Motor neuron (in vitro differentiated cells): Measurements from ENCODE around the gene RSU1. TPM values are rescaled to one million over a fixed set of nuclear protein-coding genes. Genes with fewer than 3 reads are reported as not detected.
A peak's percentile ranks its signal among the peaks of the same experiment; 100 is the strongest.
"Not testable (repeated sequence)": the region's sequence is repeated elsewhere in the genome, so short reads cannot be mapped to it uniquely, and the experiment has no call there.

Experiments
- ATAC-seq, 8 experiments: fragments of 200-7000 bp; cut with Tn5 transposase; replicated peaks in 6 of 8; 2 replicates each; pipeline ENCODE4 v1.8.0; 2021; ENCODE audit warnings: mild to moderate bottlenecking in 8 of 8, moderate library complexity in 8 of 8
- H3K27ac ChIP-seq, 2 donors: fragments of 250-450 bp; sonication (Bioruptor Pico); 2 replicates each; pipeline ENCODE4 v1.9.0; 2021; ENCODE audit warnings: antibody characterized with exemption in 2 of 2, mild to moderate bottlenecking in 2 of 2, moderate library complexity in 1 of 2
- H3K4me1 ChIP-seq, 2 donors: fragments of 250-450 bp; sonication (Bioruptor Pico); replicated peaks in 1 of 2; 2 replicates each; pipeline ENCODE4 v1.6.1; 2021; ENCODE audit warnings: antibody characterized with exemption in 2 of 2, mild to moderate bottlenecking in 2 of 2, moderate library complexity in 1 of 2
- H3K4me3 ChIP-seq, 5 donors: fragments of 250-450 bp; sonication (Bioruptor Pico); 2 replicates each; pipeline ENCODE4 v1.9.0; 2021; ENCODE audit warnings: antibody characterized with exemption in 5 of 5, mild to moderate bottlenecking in 5 of 5, moderate library complexity in 4 of 5
- WGBS, 10 experiments: fragments of 450-650 bp; shearing (Covaris generic); methylation state at CpG; one replicate each; pipeline ENCODE4 v1.0.0; 2022; 5-methylcytosine and 5-hydroxymethylcytosine counted together
- in situ Hi-C, 9 experiments: fragments of 400-800 bp; cut with MboI; loops; one replicate each; pipeline ENCODE4 v1.15.0; 2021; ENCODE audit warnings: low sequenced_read_pairs in 9 of 9, low pct_unique_long_range_greater_than_20kb in 2 of 9; ENCODE audit not compliant: unreplicated experiment in 9 of 9
- total RNA-seq, 8 experiments: library from RNA; unstranded; fragments of 300-600 nt; gene quantifications; 2 replicates each; pipeline versions ENCODE4 v1.2.3 to v1.2.4, GENCODE V29; 2022

RSU1 gene
- total RNA-seq, 8 experiments from 2014 or later, result 20.9 to 55.9 (median 35.0) TPM

DNA sequence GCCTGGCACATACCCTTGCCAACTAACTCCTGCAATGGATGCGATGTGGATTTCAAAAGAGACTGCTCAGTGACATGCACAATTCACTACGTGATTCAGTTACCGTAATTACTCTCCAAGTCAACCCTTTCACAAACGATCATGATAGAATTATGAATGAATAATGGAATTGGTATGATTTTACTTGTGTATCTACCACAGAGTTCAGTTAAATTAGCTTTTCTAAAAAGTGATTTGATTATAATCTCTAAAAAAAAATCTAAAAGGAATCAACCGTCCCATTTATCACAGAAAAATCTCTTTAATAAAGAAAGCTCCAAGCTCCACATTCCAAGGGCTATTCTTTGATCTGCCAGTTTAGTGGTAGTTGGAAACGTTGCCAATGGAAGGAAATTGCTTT, 30.4 kb upstream of the RSU1 start:
- 28 to 90% (median 81%) methylated on average over 1 to 6 of the region's 6 CpGs; no CpG with 5 or more reads in 1 of the 10 experiments for WGBS, 10 experiments
- Histone ChIP-seq H3K4me1 (no peaks in the 10 kb centered on the region), H3K27ac (no peak overlapping the region), H3K4me3 (no peak overlapping the region)
- in situ Hi-C loops, result loop anchor here (10.0 to 25.0 kb wide), 3 partner anchors 407 to 590 kb away; no protein-coding TSS in a partner anchor
- no peak for ATAC-seq

DNA sequence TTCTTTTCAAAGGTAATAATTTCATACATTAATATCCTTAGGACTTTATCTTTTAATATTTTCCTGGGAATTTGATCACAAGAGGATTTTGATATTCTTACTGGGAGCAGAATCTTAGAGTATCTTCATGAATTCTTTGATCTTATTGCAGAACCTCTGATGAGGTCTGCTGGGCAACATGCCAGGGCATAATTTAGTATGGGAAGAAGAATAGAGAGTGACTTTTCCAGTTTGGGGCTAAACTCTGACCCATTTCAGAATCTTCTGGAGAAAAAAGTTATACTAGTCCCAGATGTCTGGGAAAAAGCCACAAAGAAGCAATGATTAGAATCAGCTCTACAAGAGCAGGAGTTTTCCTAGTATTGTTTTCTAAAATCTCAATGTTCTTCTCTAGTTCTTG, 28.0 kb upstream of the RSU1 start:
- ATAC-seq, result peak in 1 of 8 experiments; percentile 20
- in situ Hi-C loops, result loop anchor here (10.0 to 25.0 kb wide), 3 partner anchors 410 to 592 kb away; no protein-coding TSS in a partner anchor
- Histone ChIP-seq H3K4me3 (no peak overlapping the region), H3K27ac (no peak overlapping the region), H3K4me1 (no peaks in the 10 kb centered on the region)

DNA sequence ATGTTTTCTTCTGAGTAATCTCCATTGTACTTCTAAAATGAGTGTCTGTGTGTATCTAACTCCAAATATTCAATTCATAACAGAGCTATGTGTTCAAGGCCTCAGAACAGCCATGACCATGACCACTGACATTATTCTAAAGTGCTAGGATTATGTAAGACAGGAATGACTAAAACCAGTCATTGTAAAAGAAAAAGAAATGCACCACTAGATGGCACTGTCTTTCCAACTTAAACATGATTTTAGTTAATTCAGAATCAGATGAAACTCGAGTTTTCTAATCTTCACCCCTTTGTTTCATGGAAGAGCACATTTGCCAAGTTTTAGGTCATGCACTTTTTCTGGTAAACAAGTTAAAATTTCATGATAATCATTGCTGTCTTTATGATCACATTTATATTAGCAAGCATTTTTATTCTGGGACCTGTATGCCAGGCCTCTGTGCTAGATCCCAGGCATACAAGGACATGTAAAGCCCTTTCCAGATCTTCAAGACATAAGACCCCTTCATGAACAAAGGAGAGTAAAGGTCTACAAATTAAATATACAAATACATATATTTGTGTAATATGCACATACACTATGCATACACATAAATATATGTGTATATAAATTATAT, 26.1 kb upstream of the RSU1 start:
- Histone ChIP-seq H3K27ac (no peak overlapping the region), H3K4me3 (no peak overlapping the region), H3K4me1 (no peaks in the 10 kb centered on the region)
- peak; percentile 25 to 85 (median 56) for ATAC-seq
- 0 to 17% (median 0%) methylated on average over 1 of the region's 1 CpG; no CpG with 5 or more reads in 2 of the 10 experiments for WGBS, 10 experiments
- in situ Hi-C loops, result loop anchor here (10.0 to 25.0 kb wide), 3 partner anchors 411 to 594 kb away; no protein-coding TSS in a partner anchor

DNA sequence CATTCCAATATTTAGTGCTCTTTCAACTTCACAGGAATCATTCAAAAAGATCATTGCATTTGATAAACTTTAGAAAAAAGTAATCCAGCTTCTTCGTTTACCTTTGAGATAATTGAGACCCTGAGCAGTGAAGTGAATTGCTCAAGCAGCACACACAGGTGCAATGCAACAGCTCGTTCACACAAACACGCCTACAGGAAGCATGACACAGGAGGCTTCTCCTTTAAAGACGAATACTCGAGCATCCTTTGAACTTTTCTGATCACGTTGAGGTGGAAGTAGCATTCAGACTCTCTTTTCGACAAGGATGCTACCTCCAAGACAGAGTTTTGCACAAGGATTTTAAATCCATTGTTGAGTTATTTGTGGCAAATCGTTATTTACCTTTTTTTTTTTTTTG, 18.0 kb upstream of the RSU1 start:
- H3K4me3 ChIP-seq, result no peak overlapping the region
- no peaks in the 10 kb centered on the region for H3K4me1 ChIP-seq
- no peak overlapping the region for H3K27ac ChIP-seq
- ATAC-seq, result no peak
- in situ Hi-C loops, result loop anchor here (25.0 kb wide), 2 partner anchors 427 to 602 kb away; no protein-coding TSS in a partner anchor
- 58 to 90% (median 71%) methylated on average over 1 to 8 of the region's 8 CpGs; no CpG with 5 or more reads in 2 of the 10 experiments for WGBS, 10 experiments

DNA sequence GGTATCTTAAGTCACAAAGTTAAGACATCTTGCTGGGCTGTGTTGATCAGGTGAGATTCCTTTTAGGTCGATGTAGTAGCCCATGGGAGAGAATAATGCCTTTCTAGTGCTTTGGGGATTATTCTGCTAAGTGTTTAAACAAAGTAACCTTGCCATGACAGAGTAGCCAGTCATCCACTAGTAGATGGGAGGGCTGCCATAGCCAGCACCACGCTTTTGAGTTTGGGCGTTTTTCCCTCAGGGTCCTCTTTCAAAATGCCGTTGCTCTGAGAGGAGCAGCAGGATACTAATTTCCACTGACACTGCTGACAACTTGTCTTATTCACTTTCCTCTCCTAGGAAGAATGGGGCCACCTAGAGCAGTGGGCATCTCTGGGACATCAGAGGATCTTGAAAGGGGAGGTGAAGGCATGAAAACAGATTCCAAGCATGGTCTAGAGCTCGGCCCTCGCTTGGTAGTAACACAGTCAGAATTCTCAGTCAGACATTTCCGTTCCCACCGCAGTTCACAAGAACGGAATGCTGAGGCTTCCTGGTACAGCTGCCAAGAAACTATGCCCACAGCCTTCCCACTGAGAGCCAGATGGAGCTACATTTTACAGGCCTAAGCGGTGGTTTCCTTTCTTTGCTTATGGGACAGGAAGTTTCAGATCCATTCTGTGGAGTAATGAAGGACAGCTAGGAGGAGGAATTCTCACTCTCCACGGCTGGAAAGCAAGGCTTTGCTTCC, 15.3 kb upstream of the RSU1 start:
- in situ Hi-C loops, result loop anchor here (25.0 kb wide), 2 partner anchors 430 to 605 kb away; no protein-coding TSS in a partner anchor
- H3K4me3 ChIP-seq, result no peak overlapping the region
- 14 to 93% (median 66%) methylated on average over 2 to 10 of the region's 11 CpGs; no CpG with 5 or more reads in 1 of the 10 experiments for WGBS, 10 experiments
- ATAC-seq, result peak in 3 of 8 experiments; percentile 30 to 67 (median 63)
- H3K4me1 ChIP-seq, result no peaks in the 10 kb centered on the region
- H3K27ac ChIP-seq, result no peak overlapping the region

DNA sequence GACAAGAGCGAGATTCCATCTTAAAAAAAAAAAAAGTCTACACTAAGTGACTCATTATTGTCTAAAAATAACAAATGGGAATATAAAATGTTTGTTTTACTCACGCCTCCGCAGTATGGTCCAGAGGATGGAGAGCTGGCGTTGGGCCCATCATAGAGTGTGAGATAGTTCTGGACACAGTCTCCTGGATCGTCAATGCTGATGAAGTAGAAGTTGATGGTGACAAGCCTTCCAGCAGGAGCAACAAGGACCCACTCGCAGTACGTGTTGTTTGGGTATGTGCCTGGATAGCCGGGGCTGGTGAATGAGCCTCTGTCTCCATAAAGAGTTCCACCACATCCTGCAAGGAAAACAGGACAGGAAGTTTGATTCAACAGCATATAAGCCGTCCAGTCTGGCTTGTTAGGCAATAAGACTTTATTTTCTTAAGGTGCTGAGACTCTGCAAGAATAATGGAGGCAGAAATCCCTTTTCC, 11.5 kb upstream of the RSU1 start:
- Histone ChIP-seq H3K27ac (no peak overlapping the region), H3K4me1 (no peaks in the 10 kb centered on the region), H3K4me3 (no peak overlapping the region)
- in situ Hi-C loops, result loop anchor here (25.0 kb wide), 2 partner anchors 434 to 609 kb away; no protein-coding TSS in a partner anchor
- 2 to 100% (median 94%) methylated on average over 1 to 8 of the region's 9 CpGs; no CpG with 5 or more reads in 1 of the 10 experiments for WGBS, 10 experiments
- ATAC-seq, result peak in 2 of 8 experiments; percentile 44 to 59

DNA sequence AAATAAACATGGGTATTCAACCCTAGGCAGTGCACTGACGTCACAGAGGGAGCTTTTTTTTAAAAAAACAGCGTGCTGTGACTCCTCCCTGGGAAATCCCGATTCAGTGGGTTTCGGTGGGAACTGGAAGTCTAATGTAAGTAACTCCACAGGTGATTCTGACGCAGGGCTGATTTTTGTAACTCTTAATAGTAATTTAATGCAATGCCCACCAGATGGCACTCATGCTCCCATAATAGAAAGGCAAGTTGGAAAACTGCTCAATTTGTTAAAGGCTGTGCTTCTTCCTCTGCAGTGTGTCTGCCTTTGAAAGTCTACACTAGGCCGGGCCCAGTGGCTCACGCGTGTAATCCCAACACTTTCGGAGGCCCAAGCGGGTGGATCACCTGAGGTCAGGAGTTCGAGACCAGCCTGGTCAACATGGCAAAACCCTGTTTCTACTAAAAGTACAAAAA, 10.9 kb upstream of the RSU1 start:
- peak; percentile 60 to 83 (median 67) for ATAC-seq
- H3K27ac ChIP-seq, result no peak overlapping the region
- in situ Hi-C loops, result loop anchor here (25.0 kb wide), 2 partner anchors 434 to 609 kb away; no protein-coding TSS in a partner anchor
- 0 to 25% (median 5%) methylated on average over 1 to 8 of the region's 11 CpGs; no CpG with 5 or more reads in 1 of the 10 experiments for WGBS, 10 experiments
- H3K4me3 ChIP-seq, result no peak overlapping the region
- no peaks in the 10 kb centered on the region for H3K4me1 ChIP-seq

DNA sequence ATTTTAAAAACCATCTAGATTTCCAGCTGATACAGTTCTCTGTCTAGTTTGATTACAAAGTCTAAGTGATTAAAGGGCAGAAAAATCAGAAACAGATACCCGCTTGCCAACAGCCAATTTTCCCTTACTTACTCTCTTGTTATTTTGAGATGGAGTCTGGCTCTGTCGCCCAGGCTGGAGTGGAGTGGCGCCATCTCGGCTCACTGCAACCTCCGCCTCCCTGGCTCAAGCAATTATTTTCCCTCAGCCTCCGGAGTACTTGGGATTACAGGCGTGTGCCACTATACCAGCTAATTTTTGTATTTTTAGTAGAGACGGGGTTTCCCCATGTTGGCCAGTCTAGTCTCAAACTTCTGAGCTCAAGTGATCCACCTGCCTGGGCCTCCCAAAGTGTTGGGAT, 10.2 kb upstream of the RSU1 start:
- not testable (repeated sequence) for H3K4me1 ChIP-seq, H3K4me3 ChIP-seq, H3K27ac ChIP-seq
- WGBS, 10 experiments, result 0 to 100% (median 77%) methylated on average over 1 to 7 of the region's 8 CpGs; no CpG with 5 or more reads in 1 of the 10 experiments
- ATAC-seq, result peak in 2 of 8 experiments; percentile 41 to 45
- in situ Hi-C loops, result loop anchor here (25.0 kb wide), 2 partner anchors 435 to 610 kb away; no protein-coding TSS in a partner anchor

DNA sequence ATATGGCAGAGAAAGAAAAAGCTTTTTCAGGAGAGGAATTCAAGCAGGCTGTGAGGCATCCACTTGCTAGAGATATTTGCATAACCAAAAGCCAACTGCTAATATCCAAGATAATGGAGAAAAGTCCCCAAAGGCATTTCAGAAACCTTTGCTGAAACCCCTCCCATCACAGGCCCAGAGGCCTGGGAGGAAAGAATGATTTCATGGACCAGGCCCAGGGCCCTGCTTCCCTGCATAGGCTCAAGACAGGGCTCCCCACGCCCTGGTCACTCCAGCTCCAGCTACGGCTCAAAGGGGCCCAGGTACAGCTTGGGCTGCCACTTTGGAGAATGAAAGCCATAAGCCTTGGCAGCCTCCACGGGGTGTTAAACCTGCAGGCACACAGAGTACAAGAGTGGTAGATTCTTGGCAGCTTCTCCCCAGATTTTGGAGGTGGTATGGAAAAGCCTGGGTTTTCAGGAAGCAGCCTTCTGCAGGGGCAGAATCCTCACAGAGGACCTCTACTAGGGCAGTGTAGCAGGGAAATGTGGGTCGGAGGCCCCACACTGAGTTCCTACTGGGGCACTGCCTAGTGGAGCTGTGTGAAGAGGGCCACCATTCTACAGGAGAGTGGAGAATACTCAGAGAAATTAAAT, 5.6 kb upstream of the RSU1 start:
- in situ Hi-C loops, result loop anchor here in 1 of 9 experiments (25.0 kb wide), 1 partner anchor 936 kb away; no protein-coding TSS in a partner anchor

DNA sequence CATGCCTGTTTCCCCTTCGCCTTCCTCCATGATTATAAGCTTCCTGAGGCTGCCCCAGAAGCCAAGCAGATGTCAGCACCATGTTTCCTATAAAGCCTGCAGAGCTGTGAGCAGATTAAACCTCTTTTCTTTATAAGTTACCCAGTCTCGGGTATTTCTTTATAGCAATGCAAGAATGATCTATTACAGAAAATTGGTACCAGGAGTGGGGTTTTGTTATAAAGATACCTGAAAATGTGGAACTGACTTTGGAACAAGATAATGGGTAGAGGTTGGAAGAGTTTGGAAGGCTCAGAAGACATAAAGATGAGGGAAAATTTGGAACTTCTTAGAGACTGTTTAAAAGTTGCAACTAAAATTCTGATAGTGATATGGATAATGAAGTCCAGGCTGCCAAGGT, 4.8 kb upstream of the RSU1 start:
- Histone ChIP-seq H3K4me1 (peaks cover 0 to 4% of the 10 kb centered on the region in 2 donors), H3K4me3 (no peak overlapping the region), H3K27ac (no peak overlapping the region)
- ATAC-seq, result no peak
- 67 to 94% (median 77%) methylated on average over 1 to 2 of the region's 2 CpGs; no CpG with 5 or more reads in 4 of the 10 experiments for WGBS, 10 experiments
- in situ Hi-C loops, result loop anchor here in 1 of 9 experiments (25.0 kb wide), 1 partner anchor 935 kb away; no protein-coding TSS in a partner anchor

More for the DNA sequence above, 5.6 kb upstream of the RSU1 start:
- Histone ChIP-seq H3K4me1 (peaks cover 0 to 4% of the 10 kb centered on the region in 2 donors), H3K4me3 (no peak overlapping the region), H3K27ac (no peak overlapping the region)
- ATAC-seq, result no peak
- 46 to 100% (median 80%) methylated on average over 1 to 4 of the region's 4 CpGs; no CpG with 5 or more reads in 2 of the 10 experiments for WGBS, 10 experiments

DNA sequence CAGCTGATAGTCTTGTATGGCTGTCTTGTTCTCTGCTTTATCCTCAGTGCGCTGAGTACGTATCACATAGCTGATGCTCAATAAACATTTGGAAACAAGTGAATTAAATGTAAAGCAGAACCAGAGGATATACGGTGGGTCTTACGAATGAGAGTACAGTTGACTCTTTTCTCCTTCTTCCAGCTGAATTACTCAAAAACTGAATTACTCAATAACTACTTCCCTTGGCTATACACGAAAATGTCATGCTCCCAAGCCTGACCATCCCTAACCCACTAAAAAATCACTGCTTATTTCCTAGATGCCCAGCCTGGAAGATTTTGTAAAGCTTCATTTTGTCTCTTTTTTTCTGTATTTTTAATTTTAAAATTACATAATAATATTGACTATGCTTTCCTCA, 3.2 kb upstream of the RSU1 start:
- Histone ChIP-seq H3K4me1 (peaks cover 0 to 12% of the 10 kb centered on the region in 2 donors), H3K4me3 (no peak overlapping the region), H3K27ac (no peak overlapping the region)
- ATAC-seq, result no peak
- 25 to 100% (median 92%) methylated on average over 1 to 5 of the region's 5 CpGs for WGBS, 10 experiments
- in situ Hi-C loops, result loop anchor here in 1 of 9 experiments (25.0 kb wide), 1 partner anchor 933 kb away; no protein-coding TSS in a partner anchor

DNA sequence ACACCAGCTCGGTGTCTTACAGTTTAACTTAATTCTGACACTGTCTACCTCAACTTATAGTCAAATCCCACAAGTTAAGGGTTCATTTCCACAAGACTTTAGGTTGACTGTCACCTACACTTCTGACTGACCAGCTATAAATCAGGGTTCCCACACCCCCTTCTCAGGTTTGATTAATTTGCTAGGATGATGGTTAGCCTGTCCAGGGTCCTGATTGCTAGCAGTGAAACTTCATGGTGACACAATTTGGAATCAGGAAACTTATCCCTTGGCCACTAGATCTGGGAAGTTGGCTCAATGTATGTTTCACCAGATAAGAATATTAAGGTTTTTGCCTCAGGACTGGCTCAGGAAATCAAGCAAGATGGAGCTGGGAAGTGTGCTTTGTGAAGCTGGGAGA, 2.8 kb upstream of the RSU1 start:
- Histone ChIP-seq H3K27ac (no peak overlapping the region), H3K4me3 (no peak overlapping the region), H3K4me1 (peaks cover 0 to 12% of the 10 kb centered on the region in 2 donors)
- WGBS, 10 experiments, result 50 to 100% methylated on average over 1 of the region's 1 CpG; no CpG with 5 or more reads in 8 of the 10 experiments
- in situ Hi-C loops, result loop anchor here in 1 of 9 experiments (25.0 kb wide), 1 partner anchor 933 kb away; no protein-coding TSS in a partner anchor
- no peak for ATAC-seq
